MCF 10A (cell line): ENCODE measurements around the gene TANGO6. TPM values are rescaled to one million over a fixed set of nuclear protein-coding genes. Genes with fewer than 3 reads are reported as not detected.

Experiments
- BruUV-seq: library from RNA; stranded (reverse); fragments of 400-500 nt; replicated peaks from 2 replicates; lab custom pipeline; 2021; lab: Mats Ljungman, UMichigan
- CTCF ChIA-PET: fragments of 300-600 bp; sonication (Branson Sonifier 250); formaldehyde crosslinking; extraction: SDS; loops from one replicate; lab custom pipeline; 2021; ENCODE audit warnings: antibody characterized with exemption, inconsistent platforms; lab: Yijun Ruan, JAX
- POLR2A ChIA-PET: fragments of 300-600, 350-650 bp; sonication (Branson Sonifier 250); formaldehyde crosslinking; extraction: SDS; loops from one replicate; lab custom pipeline; 2020; ENCODE audit warnings: antibody characterized with exemption, inconsistent platforms; lab: Yijun Ruan, JAX
- DNase-seq: peaks from one replicate; pipeline ENCODE4 v3.0.0-alpha.2; 2018; ENCODE audit not compliant: unreplicated experiment
- H3K27ac Mint-ChIP-seq: one replicate; pipeline ENCODE4 v1.8.0; 2022; ENCODE audit warnings: mild to moderate bottlenecking, low read depth, mixed read lengths; ENCODE audit not compliant: unreplicated experiment
- H3K27me3 Mint-ChIP-seq: one replicate; pipeline ENCODE4 v1.8.0; 2022; ENCODE audit warnings: mixed read lengths; ENCODE audit not compliant: insufficient read depth, unreplicated experiment
- H3K36me3 Mint-ChIP-seq: one replicate; pipeline ENCODE4 v1.8.0; 2022; ENCODE audit warnings: mild to moderate bottlenecking, moderate library complexity, mixed read lengths; ENCODE audit not compliant: insufficient read depth, unreplicated experiment
- H3K4me1 Mint-ChIP-seq: one replicate; pipeline ENCODE4 v1.8.0; 2022; ENCODE audit warnings: mixed read lengths; ENCODE audit not compliant: insufficient read depth, unreplicated experiment
- H3K4me3 Mint-ChIP-seq: one replicate; pipeline ENCODE4 v1.8.0; 2022; ENCODE audit warnings: mild to moderate bottlenecking, moderate library complexity, mixed read lengths; ENCODE audit not compliant: unreplicated experiment
- H3K9me3 Mint-ChIP-seq: one replicate; pipeline ENCODE4 v1.8.0; 2022; ENCODE audit warnings: mixed read lengths; ENCODE audit not compliant: unreplicated experiment
- intact Hi-C: fragments of 100-400 bp; cut with micrococcal nuclease; formaldehyde crosslinking; loops from 2 replicates; pipeline ENCODE4 v1.14.1; 2022
- total RNA-seq: library from RNA; stranded (reverse); gene quantifications from 2 replicates; pipeline ENCODE4 v1.2.3, GENCODE V29; 2022
- TF ChIP-seq, protein P1 (sequence below): fragments of 200-600 bp; IDR thresholded peaks from one replicate; pipeline ENCODE4 v1.8.0; 2022; ENCODE audit warnings: antibody characterized with exemption, mild to moderate bottlenecking; ENCODE audit not compliant: unreplicated experiment

The TANGO6 gene
- total RNA-seq, 1 experiment from 2014 or later = 21.8 TPM

DNA sequence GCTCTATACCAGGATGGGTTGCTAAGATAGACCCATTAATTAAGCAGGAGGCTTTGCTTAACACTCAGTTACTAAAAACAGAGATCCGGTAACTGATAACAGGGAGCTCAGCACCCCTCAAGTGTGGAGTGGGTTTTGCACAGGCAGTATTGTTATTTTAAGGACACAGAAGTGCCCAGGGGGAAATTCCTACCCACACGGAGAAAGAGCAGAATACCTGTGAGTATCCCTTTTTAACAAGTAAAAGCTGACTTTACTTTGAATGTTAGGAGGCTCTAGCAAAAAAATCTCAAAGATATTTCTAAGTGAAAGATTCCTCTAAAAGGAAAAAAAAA is 229.3 kb downstream of the TANGO6 start:
- peaks cover 12% of the 10 kb centered on the region for H3K36me3 Mint-ChIP-seq
- ChIA-PET POLR2A (interaction anchor here (0.6 to 2.2 kb wide), 20 partner anchors 10 to 170 kb away, joined by 3 to 16 read pairs (median 5); partner anchors contain the start of genes CHTF8, HAS3 and UTP4), CTCF (interaction anchor here (0.7 to 1.7 kb wide), 8 partner anchors 10 to 86 kb away, joined by 3 to 8 read pairs (median 4); partner anchors contain the start of gene HAS3)
- H3K4me3 Mint-ChIP-seq = no peak overlapping the region
- intact Hi-C loops = loop anchor here (10.0 kb wide), 1 partner anchor 148 kb away; no protein-coding TSS in a partner anchor
- peaks cover 26% of the 10 kb centered on the region for H3K4me1 Mint-ChIP-seq
- H3K27ac Mint-ChIP-seq = peak overlapping the region; percentile 90
- BruUV-seq = no TSS peak
- H3K27me3 Mint-ChIP-seq = no peaks in the 10 kb centered on the region
- no peak for DNase-seq
- H3K9me3 Mint-ChIP-seq = no peaks in the 10 kb centered on the region
- TF ChIP-seq, protein P1, sequence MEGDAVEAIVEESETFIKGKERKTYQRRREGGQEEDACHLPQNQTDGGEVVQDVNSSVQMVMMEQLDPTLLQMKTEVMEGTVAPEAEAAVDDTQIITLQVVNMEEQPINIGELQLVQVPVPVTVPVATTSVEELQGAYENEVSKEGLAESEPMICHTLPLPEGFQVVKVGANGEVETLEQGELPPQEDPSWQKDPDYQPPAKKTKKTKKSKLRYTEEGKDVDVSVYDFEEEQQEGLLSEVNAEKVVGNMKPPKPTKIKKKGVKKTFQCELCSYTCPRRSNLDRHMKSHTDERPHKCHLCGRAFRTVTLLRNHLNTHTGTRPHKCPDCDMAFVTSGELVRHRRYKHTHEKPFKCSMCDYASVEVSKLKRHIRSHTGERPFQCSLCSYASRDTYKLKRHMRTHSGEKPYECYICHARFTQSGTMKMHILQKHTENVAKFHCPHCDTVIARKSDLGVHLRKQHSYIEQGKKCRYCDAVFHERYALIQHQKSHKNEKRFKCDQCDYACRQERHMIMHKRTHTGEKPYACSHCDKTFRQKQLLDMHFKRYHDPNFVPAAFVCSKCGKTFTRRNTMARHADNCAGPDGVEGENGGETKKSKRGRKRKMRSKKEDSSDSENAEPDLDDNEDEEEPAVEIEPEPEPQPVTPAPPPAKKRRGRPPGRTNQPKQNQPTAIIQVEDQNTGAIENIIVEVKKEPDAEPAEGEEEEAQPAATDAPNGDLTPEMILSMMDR = no peak

DNA sequence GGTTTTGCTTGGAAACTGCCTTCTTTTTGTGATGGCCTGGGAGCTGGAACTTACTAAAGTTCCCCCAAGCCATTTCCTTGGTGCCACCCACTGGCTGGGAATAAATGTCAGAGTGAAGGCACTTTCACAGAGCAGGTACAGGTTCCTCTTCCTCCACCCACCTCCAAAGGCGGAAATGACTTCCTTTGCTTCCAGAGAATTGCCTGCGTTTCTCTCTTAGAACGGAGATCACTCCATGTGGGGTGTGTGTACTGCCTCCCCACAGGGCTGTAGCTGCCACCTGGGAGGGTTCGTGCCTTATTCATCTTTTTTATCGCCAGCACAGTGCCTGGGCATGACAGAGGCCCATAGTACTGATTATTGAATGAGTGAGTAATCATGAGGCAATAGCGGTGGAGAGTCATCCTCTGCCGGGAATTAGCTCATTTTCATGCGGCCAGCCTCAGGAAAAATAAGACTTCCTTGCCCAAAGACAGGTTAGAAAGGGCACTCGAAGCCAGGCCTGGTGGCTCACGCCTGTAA is 229.9 kb downstream of the TANGO6 start:
- H3K27me3 Mint-ChIP-seq = no peaks in the 10 kb centered on the region
- TF ChIP-seq, protein P1 = no peak
- peaks cover 12% of the 10 kb centered on the region for H3K36me3 Mint-ChIP-seq
- intact Hi-C loops = loop anchor here (1.0 to 10.0 kb wide), 2 partner anchors 11 to 148 kb away; no protein-coding TSS in a partner anchor
- POLR2A ChIA-PET = interaction anchor here (0.5 to 2.2 kb wide), 24 partner anchors 9 to 170 kb away, joined by 3 to 16 read pairs (median 5); partner anchors contain the start of genes CHTF8, HAS3 and UTP4
- H3K27ac Mint-ChIP-seq = peak overlapping the region; percentile 90
- peak overlapping the region; percentile 30 for H3K4me3 Mint-ChIP-seq
- DNase-seq = peak; percentile 96
- TSS peak; percentile 95 for BruUV-seq
- CTCF ChIA-PET = interaction anchor here (0.6 to 1.7 kb wide), 11 partner anchors 11 to 668 kb away, joined by 3 to 8 read pairs (median 3); partner anchors contain the start of gene HAS3
- peaks cover 26% of the 10 kb centered on the region for H3K4me1 Mint-ChIP-seq
- H3K9me3 Mint-ChIP-seq = no peaks in the 10 kb centered on the region

DNA sequence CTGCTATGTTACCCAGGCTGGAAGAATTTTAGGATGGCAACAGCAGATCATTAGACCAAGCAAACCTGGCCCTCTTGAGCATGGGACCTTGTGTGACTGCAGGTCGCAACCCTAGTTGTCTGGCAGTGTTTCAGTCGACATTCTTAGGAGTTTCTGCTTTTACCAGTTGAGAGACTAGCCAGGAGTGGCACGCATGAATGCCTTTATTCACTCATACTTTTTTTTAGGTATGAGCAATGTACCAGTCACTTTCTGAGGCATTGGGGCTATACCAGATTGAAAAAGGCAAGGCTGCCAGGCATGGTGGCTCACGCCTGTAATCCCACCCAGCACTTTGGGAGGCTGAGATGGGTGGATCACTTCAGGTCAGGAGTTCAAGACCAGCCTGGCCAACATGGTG is 233.9 kb downstream of the TANGO6 start:
- TF ChIP-seq, protein P1 = no peak
- peaks cover 13% of the 10 kb centered on the region for H3K4me1 Mint-ChIP-seq
- intact Hi-C loops = loop anchor here (10.0 kb wide), 1 partner anchor 152 kb away; no protein-coding TSS in a partner anchor
- peak; percentile 48 for DNase-seq
- H3K36me3 Mint-ChIP-seq = peaks cover 7% of the 10 kb centered on the region
- POLR2A ChIA-PET = no interaction called here
- no peak overlapping the region for H3K4me3 Mint-ChIP-seq
- CTCF ChIA-PET = no interaction called here
- no peaks in the 10 kb centered on the region for H3K9me3 Mint-ChIP-seq
- no TSS peak for BruUV-seq
- H3K27me3 Mint-ChIP-seq = no peaks in the 10 kb centered on the region
- H3K27ac Mint-ChIP-seq = no peak overlapping the region

DNA sequence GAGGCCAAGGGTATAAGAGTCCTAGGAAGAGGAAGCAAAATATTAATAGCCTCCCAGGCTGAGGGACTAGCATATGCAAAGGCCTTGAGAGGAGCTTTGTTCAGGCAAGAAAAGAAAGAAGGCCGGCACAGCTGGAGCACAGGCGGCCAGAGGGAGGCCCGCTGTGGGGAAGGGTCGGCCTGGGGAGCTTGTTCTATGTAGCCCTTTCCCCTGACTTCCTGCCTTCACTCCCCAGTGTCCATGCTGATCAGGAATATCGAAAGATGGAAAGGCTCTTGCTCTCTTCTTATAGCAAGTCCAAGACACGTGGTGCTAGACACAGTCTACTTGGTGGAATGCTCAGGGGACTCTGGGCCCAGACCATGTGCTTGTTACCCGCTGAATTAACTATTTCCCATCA is 234.7 kb downstream of the TANGO6 start:
- CTCF ChIA-PET = interaction anchor here (0.6 kb wide), 1 partner anchor 231 kb away, joined by 3 read pairs; no protein-coding TSS in a partner anchor
- BruUV-seq = no TSS peak
- TF ChIP-seq, protein P1 = no peak
- peaks cover 5% of the 10 kb centered on the region for H3K4me1 Mint-ChIP-seq
- peaks cover 7% of the 10 kb centered on the region for H3K36me3 Mint-ChIP-seq
- intact Hi-C loops = loop anchor here (10.0 kb wide), 1 partner anchor 153 kb away; no protein-coding TSS in a partner anchor
- DNase-seq = no peak
- no peak overlapping the region for H3K4me3 Mint-ChIP-seq
- no peak overlapping the region for H3K27ac Mint-ChIP-seq
- no peaks in the 10 kb centered on the region for H3K9me3 Mint-ChIP-seq
- H3K27me3 Mint-ChIP-seq = no peaks in the 10 kb centered on the region
- POLR2A ChIA-PET = interaction anchor here (0.6 kb wide), 1 partner anchor 15 kb away, joined by 3 read pairs; no protein-coding TSS in a partner anchor
